ENCODE results near the gene P2RY12.

P2RY12 gene

GRCh38 chr3:151404316-151404715 lies 19.8 kb upstream of the P2RY12 start:
- no peak for TF ChIP-seq ZC3H10 (CRISPR knock-in tag; IDR thresholded peaks at IDR 0.05)
- TF ChIP-seq ZFP3 (CRISPR knock-in tag; IDR thresholded peaks at IDR 0.05): no peak
- ATAC-seq: no peak

- no peak; the same call in 2 of the 3 replicates for ATAC-seq
- TF ChIP-seq CREB5 (CRISPR knock-in tag; IDR thresholded peaks at IDR 0.05; ENCODE audit: low read depth): no peak
- no peak for TF ChIP-seq ZNF565 (CRISPR knock-in tag; conservative IDR thresholded peaks at IDR 0.05; ENCODE audit: low read depth)
- no peak for TF ChIP-seq TCF4 (CRISPR knock-in tag; IDR thresholded peaks at IDR 0.05; ENCODE audit: borderline replicate concordance)
- TF ChIP-seq TSHZ2 (CRISPR knock-in tag; IDR thresholded peaks at IDR 0.05): no peak
- no peak for TF ChIP-seq ZFP3 (CRISPR knock-in tag; IDR thresholded peaks at IDR 0.05)
- no peak for TF ChIP-seq ZNF8 (CRISPR knock-in tag; IDR thresholded peaks at IDR 0.05)
- TF ChIP-seq ZFP30 (CRISPR knock-in tag; IDR thresholded peaks at IDR 0.05): no peak
- TF ChIP-seq TOX (CRISPR knock-in tag; IDR thresholded peaks at IDR 0.05; ENCODE audit: borderline replicate concordance): no peak
- no peak for TF ChIP-seq SNAI2 (CRISPR knock-in tag; IDR thresholded peaks at IDR 0.05)
- TF ChIP-seq PPARA (CRISPR knock-in tag; IDR thresholded peaks at IDR 0.05; ENCODE audit: borderline replicate concordance): no peak
- TF ChIP-seq POU6F1 (CRISPR knock-in tag; IDR thresholded peaks at IDR 0.05; ENCODE audit: borderline replicate concordance, low read depth): no peak
- no peak for TF ChIP-seq ARNTL (CRISPR knock-in tag; IDR thresholded peaks at IDR 0.05; ENCODE audit: borderline replicate concordance, low read depth)
- no peak for TF ChIP-seq GLIS3 (CRISPR knock-in tag; IDR thresholded peaks at IDR 0.05)
These were observed 18.7 kb upstream of the P2RY12 start for GRCh38 chr3:151403246-151403645.

GRCh38 chr3:151402349-151402748 lies 17.8 kb upstream of the P2RY12 start:
- no peak for ATAC-seq
- TF ChIP-seq OSR1 (CRISPR knock-in tag; IDR thresholded peaks at IDR 0.05) (no peak), TCF4 (CRISPR knock-in tag; IDR thresholded peaks at IDR 0.05; ENCODE audit: borderline replicate concordance) (peak; percentile 51; the same call in 1 of the 2 replicates)

- ATAC-seq: no peak
- no peak for TF ChIP-seq CREB5 (CRISPR knock-in tag; IDR thresholded peaks at IDR 0.05; ENCODE audit: low read depth)
- TF ChIP-seq CSDC2 (CRISPR knock-in tag; IDR thresholded peaks at IDR 0.05): no peak
- no peak for TF ChIP-seq ESRRG (CRISPR knock-in tag; IDR thresholded peaks at IDR 0.05)
- no peak for TF ChIP-seq PATZ1 (CRISPR knock-in tag; IDR thresholded peaks at IDR 0.05; ENCODE audit: borderline replicate concordance)
- TF ChIP-seq TSHZ2 (CRISPR knock-in tag; IDR thresholded peaks at IDR 0.05): no peak
- TF ChIP-seq BACH2 (CRISPR knock-in tag; IDR thresholded peaks at IDR 0.05; ENCODE audit: borderline replicate concordance): no peak
- TF ChIP-seq ZFP3 (CRISPR knock-in tag; IDR thresholded peaks at IDR 0.05): no peak
- no peak for TF ChIP-seq TCF4 (CRISPR knock-in tag; IDR thresholded peaks at IDR 0.05; ENCODE audit: borderline replicate concordance)
- no peak for TF ChIP-seq ZNF70 (CRISPR knock-in tag; IDR thresholded peaks at IDR 0.05)
These were observed 15.8 kb upstream of the P2RY12 start for GRCh38 chr3:151400341-151400740.
